Activated T-helper 1 cell treated with anti-CD3 and anti-CD28 coated beads, Interleukin-2, amount 50 U/mL, for 16 hours (primary cell): ENCODE data around the gene GBF1.
A peak's percentile ranks its signal among the peaks of the same experiment; 100 is the strongest.

Source experiments
- DNase-seq, 2 donors: peaks; one replicate each; pipeline ENCODE4 v3.0.0-alpha.2; 2020; ENCODE audit warnings: low read depth in 1 of 2, low spot score in 1 of 2

The GBF1 gene

DNA sequence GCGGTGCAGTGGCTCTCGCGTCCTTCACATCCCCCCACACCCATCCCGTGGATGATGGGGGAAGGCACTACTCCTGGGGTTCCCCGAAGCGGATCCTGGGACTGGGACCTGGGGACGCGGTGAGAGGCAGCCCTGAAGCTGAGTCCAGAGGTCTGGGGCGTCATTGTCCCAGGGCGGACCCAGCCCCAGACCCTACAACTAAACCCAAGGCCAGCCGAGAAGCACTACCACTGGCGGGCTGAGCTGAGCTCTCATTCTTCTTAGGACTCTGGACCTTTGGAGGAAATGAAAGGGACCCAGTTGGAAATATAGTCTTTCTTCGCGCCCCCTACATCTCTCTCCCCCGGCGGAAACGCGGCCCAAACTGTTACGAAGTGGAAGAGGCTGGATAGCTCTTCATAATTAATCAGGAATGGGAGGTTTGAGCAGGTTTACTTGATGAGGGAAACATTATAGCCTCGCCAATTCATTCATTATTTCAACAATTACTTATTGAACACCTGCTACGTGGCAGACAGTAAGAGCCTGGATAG is 174.9 kb downstream of the GBF1 start:
- DNase-seq, result no peak

GRCh38 chr10:102420714-102421506 is 175.6 kb downstream of the GBF1 start, which contains the start of gene FBXL15:
Gene FBXL15, plus strand, starts transcription at chr10:102420836. Its CDS starts 294 bp downstream, at chr10:102421130.
- DNase-seq, result peak; percentile 91

DNA sequence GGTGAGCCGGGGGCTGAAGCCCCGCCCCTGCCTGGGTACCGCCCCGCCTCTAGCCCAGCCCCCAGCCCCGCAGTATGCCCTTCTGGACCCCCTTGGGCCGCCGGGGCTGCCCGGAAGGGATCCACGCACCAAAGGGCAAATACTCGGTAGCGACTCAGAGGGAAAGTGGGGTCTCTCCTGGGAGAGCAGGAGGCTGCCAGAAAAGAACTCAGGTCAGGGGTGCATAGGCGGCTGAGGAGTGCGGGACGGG is 176.1 kb downstream of the GBF1 start:
- DNase-seq, result no peak

- no peak for DNase-seq
Measured at GRCh38 chr10:102421757-102422512, 176.6 kb downstream of the GBF1 start.

DNA sequence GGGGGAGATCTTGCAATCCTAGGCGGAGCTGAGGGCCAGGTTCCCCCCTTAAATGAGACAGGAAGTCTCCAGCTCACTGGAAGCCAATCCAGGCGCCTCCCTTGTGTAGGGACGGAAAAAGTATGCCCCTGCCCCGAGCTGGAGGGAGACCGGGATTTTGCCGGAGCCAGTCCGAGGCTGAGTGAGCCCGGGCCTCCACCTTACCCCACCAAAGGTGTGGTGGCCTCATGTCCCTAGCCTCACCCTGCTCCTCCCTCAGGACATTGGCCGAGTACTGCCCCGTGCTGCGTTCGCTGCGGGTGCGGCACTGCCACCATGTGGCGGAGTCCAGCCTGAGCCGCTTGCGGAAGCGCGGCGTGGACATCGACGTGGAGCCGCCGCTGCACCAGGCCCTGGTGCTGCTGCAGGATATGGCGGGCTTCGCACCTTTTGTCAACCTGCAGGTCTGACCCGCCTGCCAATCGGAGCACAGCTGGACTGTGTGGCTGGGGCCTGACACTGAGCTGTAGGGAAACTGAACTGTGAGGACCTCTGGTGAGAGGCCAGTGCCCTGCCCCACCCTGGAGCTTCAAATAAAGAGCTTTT is 177.3 kb downstream of the GBF1 start:
- DNase-seq, result no peak

- no peak for DNase-seq
Measured at GRCh38 chr10:102423372-102423968, 178.1 kb downstream of the GBF1 start.

DNA sequence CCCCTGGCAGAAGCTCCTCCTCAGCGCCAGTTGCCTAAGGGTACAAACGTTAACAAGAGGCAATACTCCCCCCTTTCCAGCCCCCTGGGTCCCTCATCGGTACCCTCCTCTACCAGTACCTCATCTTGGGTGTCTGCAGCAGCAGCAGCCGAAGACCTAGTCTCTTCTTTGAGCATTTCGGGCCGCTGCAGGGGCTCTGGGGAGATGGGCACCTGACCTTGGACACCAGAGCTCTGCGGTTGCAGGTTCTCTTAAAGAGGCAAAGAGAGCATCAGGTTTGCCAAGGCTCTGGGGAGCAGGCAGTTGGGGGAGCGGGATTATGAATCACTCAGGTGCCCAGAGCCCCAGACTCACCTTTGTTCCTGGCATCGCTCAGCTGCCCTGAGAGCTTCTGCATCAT is 178.8 kb downstream of the GBF1 start:
- no peak for DNase-seq

DNA sequence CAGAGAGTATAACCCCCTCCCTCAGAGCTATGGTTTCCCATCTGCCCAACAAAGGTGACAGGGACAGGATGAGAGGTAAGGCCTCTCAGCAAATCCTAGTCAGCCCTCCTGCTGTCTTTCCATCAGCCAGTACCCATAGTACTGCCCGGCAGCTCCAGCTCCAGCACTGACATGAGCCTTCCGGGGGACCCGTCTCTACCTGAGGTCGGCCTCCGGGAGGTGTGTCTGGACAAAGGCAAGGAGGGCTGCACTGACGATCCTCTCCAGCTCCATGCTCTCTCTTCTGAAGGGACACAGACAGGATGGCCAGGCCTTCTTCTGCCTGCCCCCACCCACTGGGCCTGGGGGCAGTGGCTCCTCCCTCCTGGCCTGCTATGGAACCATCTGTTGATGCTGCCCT is 179.6 kb downstream of the GBF1 start:
- DNase-seq, result no peak

GRCh38 chr10:102425444-102425843 is 180.1 kb downstream of the GBF1 start:
- DNase-seq, result no peak

GRCh38 chr10:102426803-102427287 is 181.5 kb downstream of the GBF1 start:
- no peak for DNase-seq

DNA sequence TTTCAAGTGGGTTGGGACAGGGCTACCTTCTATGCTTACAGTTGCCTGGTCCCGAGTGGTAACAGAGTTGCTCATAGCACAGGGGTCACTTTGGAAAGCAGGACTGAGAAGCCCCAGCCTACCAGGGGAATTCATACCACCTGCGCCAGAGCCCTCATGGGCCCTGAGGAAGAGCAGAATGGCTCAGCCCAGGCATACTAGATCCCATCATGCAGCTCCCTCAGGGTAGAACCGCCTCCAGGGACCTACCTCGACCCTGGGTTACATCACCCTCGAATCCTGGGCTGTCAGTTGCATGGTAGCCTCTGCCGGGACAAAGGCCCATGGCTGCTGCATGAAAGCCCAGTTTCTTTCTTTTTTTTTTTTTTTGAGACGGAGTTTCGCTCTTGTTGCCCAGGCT is 184.1 kb downstream of the GBF1 start:
- DNase-seq, result no peak

DNA sequence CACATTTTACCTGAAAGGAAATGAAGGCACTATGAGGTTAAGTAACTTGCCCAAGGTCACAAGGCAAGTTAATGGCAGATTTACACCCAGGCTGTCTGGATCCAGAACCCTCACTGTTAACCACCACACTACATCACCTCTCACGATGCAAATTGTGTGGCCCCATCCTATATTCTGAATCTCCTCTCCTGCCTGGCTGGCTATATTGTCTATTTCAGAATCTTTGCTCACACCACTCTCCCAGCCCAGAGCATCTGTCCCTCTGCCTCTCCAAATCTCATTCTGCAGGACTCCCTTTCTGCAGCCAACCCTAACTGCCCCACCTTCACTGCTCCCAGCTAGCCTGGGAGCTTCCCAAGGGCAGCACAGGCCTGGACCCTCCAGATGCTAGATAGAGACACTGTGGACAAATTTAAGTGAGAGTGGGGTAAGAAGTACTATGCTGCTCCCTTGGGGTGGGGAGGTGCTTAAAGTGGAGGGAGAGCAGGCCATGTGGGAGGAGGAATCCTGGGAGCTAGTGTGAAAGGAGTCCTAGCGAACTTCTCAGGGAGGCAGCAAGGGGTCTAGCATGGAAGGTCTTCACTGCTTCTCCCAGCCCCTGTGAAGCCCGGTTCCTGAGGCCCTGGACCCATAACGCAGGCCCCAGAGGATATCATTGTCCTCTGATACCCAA is 186.3 kb downstream of the GBF1 start:
- DNase-seq, result no peak
